Kidney tubule cell (primary cell): Measurements from ENCODE around the gene PRR15.

ENCODE experiments used
- DNase-seq: peaks from one replicate; pipeline ENCODE4 v3.0.0-alpha.2; 2018; ENCODE audit warnings: low spot score

Gene PRR15

GRCh38 chr7:29569648-29570047 is 6.0 kb downstream of the PRR15 start:
- DNase-seq: peak; percentile 70

- DNase-seq: no peak
Measured at GRCh38 chr7:29572558-29572957, 8.9 kb downstream of the PRR15 start.

GRCh38 chr7:29573567-29573966 is 9.9 kb downstream of the PRR15 start:
- no peak for DNase-seq

- no peak for DNase-seq
Measured at GRCh38 chr7:29574659-29575058, 11.0 kb downstream of the PRR15 start.

GRCh38 chr7:29587195-29587808 is 23.7 kb downstream of the PRR15 start:
- DNase-seq: no peak

- DNase-seq: no peak
Measured at GRCh38 chr7:29588212-29588611, 24.6 kb downstream of the PRR15 start.

GRCh38 chr7:29588900-29589696 is 25.5 kb downstream of the PRR15 start:
- peak; percentile 46 for DNase-seq

- no peak for DNase-seq
Measured at GRCh38 chr7:29592866-29593265, 29.2 kb downstream of the PRR15 start.

GRCh38 chr7:29593459-29593858 is 29.8 kb downstream of the PRR15 start:
- no peak for DNase-seq

- no peak for DNase-seq
Measured at GRCh38 chr7:29596593-29597178, 33.1 kb downstream of the PRR15 start.

- no peak for DNase-seq
Measured at GRCh38 chr7:29597266-29597665, 33.6 kb downstream of the PRR15 start.

GRCh38 chr7:29598137-29598536 is 34.5 kb downstream of the PRR15 start:
- DNase-seq: no peak

GRCh38 chr7:29598613-29599012 is 35.0 kb downstream of the PRR15 start:
- DNase-seq: peak; percentile 20

GRCh38 chr7:29599026-29599425 is 35.4 kb downstream of the PRR15 start:
- DNase-seq: no peak

GRCh38 chr7:29600661-29601060 is 37.0 kb downstream of the PRR15 start:
- no peak for DNase-seq

- no peak for DNase-seq
Measured at GRCh38 chr7:29604052-29604451, 40.4 kb downstream of the PRR15 start.

- no peak for DNase-seq
Measured at GRCh38 chr7:29604702-29605101, 41.1 kb downstream of the PRR15 start.

- DNase-seq: no peak
Measured at GRCh38 chr7:29605671-29606070, 42.0 kb downstream of the PRR15 start.

GRCh38 chr7:29606287-29606721 is 42.7 kb downstream of the PRR15 start:
- DNase-seq: no peak

GRCh38 chr7:29606830-29607229 is 43.2 kb downstream of the PRR15 start:
- no peak for DNase-seq

GRCh38 chr7:29607259-29607658 is 43.6 kb downstream of the PRR15 start:
- no peak for DNase-seq

GRCh38 chr7:29607889-29608288 is 44.3 kb downstream of the PRR15 start:
- peak; percentile 58 for DNase-seq
